Stimulated activated CD4-positive, alpha-beta T cell treated with anti-CD3 and anti-CD28 coated beads, Interleukin-2, amount 100 ng/mL, for 48 hours (primary cell): ENCODE data around the gene ARID5B.
"Not testable (repeated sequence)": the region's sequence is repeated elsewhere in the genome, so short reads cannot be mapped to it uniquely, and the experiment has no call there.

Experiments
- DNase-seq, 2 donors: peaks; one replicate each; pipeline ENCODE4 v3.0.0-alpha.2; 2020

ARID5B gene

GRCh38 chr10:62017491-62017870, 116.0 kb downstream of the ARID5B start:
- no peak for DNase-seq

GRCh38 chr10:62018131-62018911, 116.8 kb downstream of the ARID5B start:
- no peak for DNase-seq

GRCh38 chr10:62019013-62019684, 117.7 kb downstream of the ARID5B start:
- no peak for DNase-seq

- DNase-seq: no peak
Measured at GRCh38 chr10:62019685-62020359, 118.3 kb downstream of the ARID5B start.

GRCh38 chr10:62021128-62021665, 119.7 kb downstream of the ARID5B start:
- no peak for DNase-seq

- no peak for DNase-seq
Measured at GRCh38 chr10:62021978-62022802, 120.7 kb downstream of the ARID5B start.

- DNase-seq: no peak
Measured at GRCh38 chr10:62022830-62023229, 121.3 kb downstream of the ARID5B start.

GRCh38 chr10:62023329-62023728, 121.8 kb downstream of the ARID5B start:
- DNase-seq: no peak

GRCh38 chr10:62024026-62024701, 122.7 kb downstream of the ARID5B start:
- no peak for DNase-seq

GRCh38 chr10:62025134-62025794, 123.8 kb downstream of the ARID5B start:
- DNase-seq: no peak

- no peak for DNase-seq
Measured at GRCh38 chr10:62025901-62026879, 124.7 kb downstream of the ARID5B start.

GRCh38 chr10:62027841-62028501, 126.5 kb downstream of the ARID5B start:
- DNase-seq: no peak

GRCh38 chr10:62028502-62028842, 127.0 kb downstream of the ARID5B start:
- not testable (repeated sequence) for DNase-seq

- no peak for DNase-seq
Measured at GRCh38 chr10:62029401-62029800, 127.9 kb downstream of the ARID5B start.

GRCh38 chr10:62031507-62031906, 130.0 kb downstream of the ARID5B start:
- DNase-seq: no peak

- no peak for DNase-seq
Measured at GRCh38 chr10:62033125-62033524, 131.6 kb downstream of the ARID5B start.

GRCh38 chr10:62034096-62034640, 132.7 kb downstream of the ARID5B start:
- DNase-seq: no peak

- no peak for DNase-seq
Measured at GRCh38 chr10:62036186-62037081, 134.9 kb downstream of the ARID5B start.
